ENCODE data around the gene RNF152. TPM values are rescaled to one million over a fixed set of nuclear protein-coding genes. Genes with fewer than 3 reads are reported as not detected.

Gene RNF152
- total RNA-seq, 1 donor from 2014 or later: 13.4 TPM

- no peaks in the 10 kb centered on the region for H3K36me3 ChIP-seq
- H3K4me3 ChIP-seq: no peak overlapping the region
- H3K27ac ChIP-seq: no peak overlapping the region
- H3K27me3 ChIP-seq (ENCODE audit: low read depth): no peaks in the 10 kb centered on the region
- no peak for TF ChIP-seq CTCF (IDR thresholded peaks at IDR 0.05)
- intact Hi-C loops (cut with DNase I): no loop called here
- H3K9me3 ChIP-seq: no peaks in the 10 kb centered on the region
- no peak for DNase-seq
- H3K4me1 ChIP-seq: no peaks in the 10 kb centered on the region
- no peak for ATAC-seq
Observed at GRCh38 chr18:61847164-61847791, 45.5 kb downstream of the RNF152 start.

GRCh38 chr18:61845197-61845596 lies 47.6 kb downstream of the RNF152 start:
- intact Hi-C loops (cut with DNase I): no loop called here
- Histone ChIP-seq H3K27me3 (ENCODE audit: low read depth) (no peaks in the 10 kb centered on the region), H3K9me3 (no peaks in the 10 kb centered on the region), H3K27ac (no peak overlapping the region), H3K4me3 (no peak overlapping the region), H3K4me1 (no peaks in the 10 kb centered on the region), H3K36me3 (no peaks in the 10 kb centered on the region)
- no peak for DNase-seq
- ATAC-seq: no peak
- no peak for TF ChIP-seq CTCF (IDR thresholded peaks at IDR 0.05)

- Histone ChIP-seq H3K9me3 (no peaks in the 10 kb centered on the region), H3K4me3 (no peak overlapping the region), H3K36me3 (no peaks in the 10 kb centered on the region), H3K27ac (no peak overlapping the region), H3K27me3 (ENCODE audit: low read depth) (no peaks in the 10 kb centered on the region), H3K4me1 (no peaks in the 10 kb centered on the region)
- TF ChIP-seq CTCF (IDR thresholded peaks at IDR 0.05): no peak
- ATAC-seq (no peak), DNase-seq (no peak)
- intact Hi-C loops (cut with DNase I): no loop called here
Observed at GRCh38 chr18:61844726-61845125, 48.1 kb downstream of the RNF152 start.

GRCh38 chr18:61842146-61842545 lies 50.7 kb downstream of the RNF152 start:
- ATAC-seq: no peak
- DNase-seq: no peak
- Histone ChIP-seq H3K4me1 (no peaks in the 10 kb centered on the region), H3K27ac (no peak overlapping the region), H3K9me3 (no peaks in the 10 kb centered on the region), H3K4me3 (no peak overlapping the region), H3K36me3 (no peaks in the 10 kb centered on the region), H3K27me3 (ENCODE audit: low read depth) (no peaks in the 10 kb centered on the region)
- intact Hi-C loops (cut with DNase I): no loop called here
- TF ChIP-seq CTCF (IDR thresholded peaks at IDR 0.05): no peak

GRCh38 chr18:61841706-61842105 lies 51.1 kb downstream of the RNF152 start:
- DNase-seq (no peak), ATAC-seq (no peak)
- Histone ChIP-seq H3K4me3 (no peak overlapping the region), H3K27me3 (ENCODE audit: low read depth) (no peaks in the 10 kb centered on the region), H3K9me3 (no peaks in the 10 kb centered on the region), H3K36me3 (no peaks in the 10 kb centered on the region), H3K27ac (no peak overlapping the region), H3K4me1 (no peaks in the 10 kb centered on the region)
- intact Hi-C loops (cut with DNase I): no loop called here
- TF ChIP-seq CTCF (IDR thresholded peaks at IDR 0.05): no peak

Data from lower lobe of right lung (tissue), 2 donors.